ENCODE measurements around the gene SLC44A3.

DNA sequence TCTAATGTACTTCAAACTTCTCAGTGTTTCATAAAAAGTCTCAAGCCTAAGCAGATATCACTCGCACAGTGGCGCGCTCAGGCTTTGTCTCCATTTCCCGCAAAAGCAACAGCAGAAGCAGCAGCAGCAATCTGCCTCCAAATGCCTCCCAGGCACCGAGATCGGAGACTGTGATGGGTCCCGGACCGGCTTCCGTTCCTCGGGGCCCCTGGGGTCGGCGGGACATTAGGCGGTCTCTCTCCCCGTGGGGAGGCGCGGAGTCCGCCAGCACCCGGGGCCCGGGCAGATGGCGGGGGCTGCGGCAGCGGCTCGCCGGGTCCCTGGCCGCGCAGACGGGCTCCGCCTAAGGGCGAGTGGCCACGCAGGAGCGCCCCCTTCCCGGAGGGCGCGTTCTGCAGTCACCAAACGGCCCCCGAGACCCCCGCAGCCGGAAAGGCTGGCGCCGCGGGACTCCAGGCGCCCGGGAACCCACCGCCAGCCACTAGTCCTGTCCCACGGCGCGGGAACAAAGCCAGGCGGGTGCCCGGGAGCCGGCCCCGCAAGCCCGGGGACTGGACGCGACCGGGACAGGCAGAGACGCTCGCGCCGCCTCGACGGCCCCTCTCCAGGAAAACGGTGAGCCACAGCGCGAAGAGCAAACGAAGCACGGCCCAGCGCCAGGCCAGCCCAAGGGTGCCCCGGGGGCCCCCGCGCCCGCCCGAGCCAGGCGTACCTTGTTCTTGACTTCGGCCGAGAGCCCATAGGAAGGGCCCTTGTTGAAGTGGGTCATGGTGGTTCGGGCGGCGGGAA lies 106.2 kb downstream of the SLC44A3 start:
- TF ChIP-seq, protein P1, sequence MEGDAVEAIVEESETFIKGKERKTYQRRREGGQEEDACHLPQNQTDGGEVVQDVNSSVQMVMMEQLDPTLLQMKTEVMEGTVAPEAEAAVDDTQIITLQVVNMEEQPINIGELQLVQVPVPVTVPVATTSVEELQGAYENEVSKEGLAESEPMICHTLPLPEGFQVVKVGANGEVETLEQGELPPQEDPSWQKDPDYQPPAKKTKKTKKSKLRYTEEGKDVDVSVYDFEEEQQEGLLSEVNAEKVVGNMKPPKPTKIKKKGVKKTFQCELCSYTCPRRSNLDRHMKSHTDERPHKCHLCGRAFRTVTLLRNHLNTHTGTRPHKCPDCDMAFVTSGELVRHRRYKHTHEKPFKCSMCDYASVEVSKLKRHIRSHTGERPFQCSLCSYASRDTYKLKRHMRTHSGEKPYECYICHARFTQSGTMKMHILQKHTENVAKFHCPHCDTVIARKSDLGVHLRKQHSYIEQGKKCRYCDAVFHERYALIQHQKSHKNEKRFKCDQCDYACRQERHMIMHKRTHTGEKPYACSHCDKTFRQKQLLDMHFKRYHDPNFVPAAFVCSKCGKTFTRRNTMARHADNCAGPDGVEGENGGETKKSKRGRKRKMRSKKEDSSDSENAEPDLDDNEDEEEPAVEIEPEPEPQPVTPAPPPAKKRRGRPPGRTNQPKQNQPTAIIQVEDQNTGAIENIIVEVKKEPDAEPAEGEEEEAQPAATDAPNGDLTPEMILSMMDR (IDR thresholded peaks at IDR 0.05; ENCODE audit: low read depth, low read length) = no peak
- TF ChIP-seq POLR2A (IDR thresholded peaks at IDR 0.05; ENCODE audit: extremely low read depth, insufficient read length) = no peak
- TF ChIP-seq, protein P2, sequence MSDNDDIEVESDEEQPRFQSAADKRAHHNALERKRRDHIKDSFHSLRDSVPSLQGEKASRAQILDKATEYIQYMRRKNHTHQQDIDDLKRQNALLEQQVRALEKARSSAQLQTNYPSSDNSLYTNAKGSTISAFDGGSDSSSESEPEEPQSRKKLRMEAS (IDR thresholded peaks at IDR 0.05; ENCODE audit: low read depth, low read length) = no peak
